HL-60 (cell line): ENCODE results near the gene MAST3.

Source experiments
- CTCF ChIP-seq: IDR thresholded peaks from one replicate; pipeline ENCODE4 v1.5.1; 2011; ENCODE audit warnings: low read length, control low read depth, inconsistent platforms; ENCODE audit not compliant: insufficient read depth
- GABPA ChIP-seq: IDR thresholded peaks from 2 replicates; pipeline ENCODE4 v1.6.1; 2012; ENCODE audit warnings: low read depth
- TF ChIP-seq, protein P1 (sequence below): IDR thresholded peaks from 2 replicates; pipeline ENCODE4 v1.6.1; 2012; ENCODE audit warnings: low read depth; ENCODE audit not compliant: insufficient replicate concordance

- TF ChIP-seq CTCF (no peak), GABPA (no peak)
- TF ChIP-seq, protein P1, sequence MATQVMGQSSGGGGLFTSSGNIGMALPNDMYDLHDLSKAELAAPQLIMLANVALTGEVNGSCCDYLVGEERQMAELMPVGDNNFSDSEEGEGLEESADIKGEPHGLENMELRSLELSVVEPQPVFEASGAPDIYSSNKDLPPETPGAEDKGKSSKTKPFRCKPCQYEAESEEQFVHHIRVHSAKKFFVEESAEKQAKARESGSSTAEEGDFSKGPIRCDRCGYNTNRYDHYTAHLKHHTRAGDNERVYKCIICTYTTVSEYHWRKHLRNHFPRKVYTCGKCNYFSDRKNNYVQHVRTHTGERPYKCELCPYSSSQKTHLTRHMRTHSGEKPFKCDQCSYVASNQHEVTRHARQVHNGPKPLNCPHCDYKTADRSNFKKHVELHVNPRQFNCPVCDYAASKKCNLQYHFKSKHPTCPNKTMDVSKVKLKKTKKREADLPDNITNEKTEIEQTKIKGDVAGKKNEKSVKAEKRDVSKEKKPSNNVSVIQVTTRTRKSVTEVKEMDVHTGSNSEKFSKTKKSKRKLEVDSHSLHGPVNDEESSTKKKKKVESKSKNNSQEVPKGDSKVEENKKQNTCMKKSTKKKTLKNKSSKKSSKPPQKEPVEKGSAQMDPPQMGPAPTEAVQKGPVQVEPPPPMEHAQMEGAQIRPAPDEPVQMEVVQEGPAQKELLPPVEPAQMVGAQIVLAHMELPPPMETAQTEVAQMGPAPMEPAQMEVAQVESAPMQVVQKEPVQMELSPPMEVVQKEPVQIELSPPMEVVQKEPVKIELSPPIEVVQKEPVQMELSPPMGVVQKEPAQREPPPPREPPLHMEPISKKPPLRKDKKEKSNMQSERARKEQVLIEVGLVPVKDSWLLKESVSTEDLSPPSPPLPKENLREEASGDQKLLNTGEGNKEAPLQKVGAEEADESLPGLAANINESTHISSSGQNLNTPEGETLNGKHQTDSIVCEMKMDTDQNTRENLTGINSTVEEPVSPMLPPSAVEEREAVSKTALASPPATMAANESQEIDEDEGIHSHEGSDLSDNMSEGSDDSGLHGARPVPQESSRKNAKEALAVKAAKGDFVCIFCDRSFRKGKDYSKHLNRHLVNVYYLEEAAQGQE, result no peak
These were observed 74.9 kb downstream of the MAST3 start for GRCh38 chr19:18172331-18173053.
